Measurements from ENCODE around the gene WDHD1. TPM values are rescaled to one million over a fixed set of nuclear protein-coding genes. Genes with fewer than 3 reads are reported as not detected.

The WDHD1 gene
- total and polyA plus RNA-seq, 8 donors, result 0.29 to 15.6 (median 1.2) TPM; not detected in 1

DNA sequence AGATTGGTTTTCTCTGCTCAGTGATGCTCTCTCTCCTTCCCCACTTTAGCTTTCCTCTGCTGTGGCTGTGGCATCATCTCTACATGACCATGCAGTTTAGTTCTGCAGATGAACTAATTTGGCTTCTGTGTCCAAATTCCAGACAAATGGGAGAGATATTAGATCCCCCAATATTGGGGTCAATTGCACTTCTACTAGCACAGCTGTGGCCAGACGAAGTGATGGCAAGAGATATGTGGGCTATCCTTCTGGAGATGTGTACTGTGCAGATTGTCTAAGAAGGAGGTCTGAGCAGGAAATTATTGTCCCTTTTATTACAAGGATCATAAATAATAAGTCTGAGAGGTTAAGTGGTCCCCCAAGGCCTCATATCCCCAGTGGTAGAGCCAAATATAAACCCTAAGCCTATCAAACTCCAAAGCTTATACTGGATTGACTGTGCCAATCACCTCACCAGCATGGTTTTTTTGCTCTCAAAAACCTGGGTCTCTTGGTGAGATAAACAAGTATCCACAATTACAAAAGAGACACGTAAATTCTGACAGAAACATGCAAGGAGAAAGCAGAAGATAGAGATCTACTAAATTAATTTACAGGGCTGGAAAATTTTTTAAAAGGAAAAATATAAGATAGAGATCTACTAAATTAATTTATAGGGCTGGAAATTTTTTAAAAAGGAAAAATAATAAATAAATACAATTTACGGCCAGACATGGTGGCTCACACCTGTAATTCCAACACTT lies 95.1 kb downstream of the WDHD1 start:
- intact Hi-C loops (cut with DNase I; ENCODE audit: low total_unique reads), result no loop called here
- 94 to 98% (median 97%) methylated on average over 3 of the region's 3 CpGs for WGBS, 5 donors

DNA sequence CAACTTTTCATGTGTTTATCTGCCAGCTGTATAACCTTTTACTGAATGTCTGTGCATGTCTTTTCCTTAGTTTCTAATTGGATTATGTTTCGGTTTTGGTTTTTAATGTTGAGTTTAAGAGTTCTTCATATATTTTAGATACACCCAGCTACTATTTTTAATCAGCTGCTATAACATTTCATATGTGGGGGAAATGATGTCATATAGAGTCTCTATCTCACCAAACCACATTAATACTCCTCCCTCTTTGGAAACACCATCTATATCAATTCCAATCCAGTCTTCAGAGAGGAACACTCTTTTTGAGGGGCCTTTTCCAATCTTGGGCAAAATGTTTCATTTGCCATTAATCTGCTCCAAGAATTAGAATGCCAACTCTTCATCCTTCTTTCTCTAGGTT lies 95.8 kb downstream of the WDHD1 start:
- no peaks in the 10 kb centered on the region for H3K4me1 ChIP-seq
- intact Hi-C loops (cut with DNase I; ENCODE audit: low total_unique reads), result no loop called here
- no peak for DNase-seq
- H3K27ac ChIP-seq, result no peak overlapping the region
- WGBS, 5 donors, result 93 to 100% (median 97%) methylated on average over 1 of the region's 1 CpG
- no peaks in the 10 kb centered on the region for H3K36me3 ChIP-seq
- TF ChIP-seq POLR2A (IDR thresholded peaks at IDR 0.05) (no peak), POLR2AphosphoS5 (IDR thresholded peaks at IDR 0.05) (no peak), EP300 (IDR thresholded peaks at IDR 0.05) (no peak), CTCF (IDR thresholded peaks at IDR 0.05) (no peak)
- no peaks in the 10 kb centered on the region for H3K27me3 ChIP-seq
- no peak overlapping the region for H3K4me3 ChIP-seq
- H3K9me3 ChIP-seq, result no peaks in the 10 kb centered on the region

More for the DNA sequence above, 95.1 kb downstream of the WDHD1 start:
- TF ChIP-seq POLR2A (IDR thresholded peaks at IDR 0.05) (no peak), EP300 (IDR thresholded peaks at IDR 0.05) (no peak), CTCF (IDR thresholded peaks at IDR 0.05) (no peak), POLR2AphosphoS5 (IDR thresholded peaks at IDR 0.05) (no peak)
- Histone ChIP-seq H3K27me3 (no peaks in the 10 kb centered on the region), H3K9me3 (no peaks in the 10 kb centered on the region), H3K36me3 (no peaks in the 10 kb centered on the region), H3K27ac (no peak overlapping the region), H3K4me1 (no peaks in the 10 kb centered on the region), H3K4me3 (no peak overlapping the region)
- DNase-seq, result no peak

DNA sequence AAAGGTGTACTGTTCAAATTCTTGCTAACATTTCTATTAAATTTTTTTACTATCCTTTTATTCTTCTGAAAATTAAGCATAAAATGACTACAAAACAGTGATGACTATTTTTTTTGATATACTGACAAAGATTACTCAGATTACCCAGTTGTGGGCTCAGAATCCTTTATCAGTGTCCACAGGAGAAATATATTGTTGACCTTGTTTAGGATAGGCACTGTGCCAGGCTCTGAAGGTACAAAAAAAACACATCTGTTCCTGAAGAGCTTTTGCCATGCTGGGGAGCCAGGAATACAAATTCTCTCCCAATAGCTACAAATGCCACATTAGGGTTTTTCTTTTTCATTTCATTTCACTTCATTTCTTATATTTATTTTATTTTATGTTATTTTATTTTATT lies 97.3 kb downstream of the WDHD1 start:
- no peaks in the 10 kb centered on the region for H3K4me1 ChIP-seq
- no peak for DNase-seq
- no peaks in the 10 kb centered on the region for H3K9me3 ChIP-seq
- no peak overlapping the region for H3K4me3 ChIP-seq
- intact Hi-C loops (cut with DNase I; ENCODE audit: low total_unique reads), result no loop called here
- no peaks in the 10 kb centered on the region for H3K36me3 ChIP-seq
- no peak for TF ChIP-seq CTCF (IDR thresholded peaks at IDR 0.05)
- TF ChIP-seq POLR2A (IDR thresholded peaks at IDR 0.05), result no peak
- TF ChIP-seq EP300 (IDR thresholded peaks at IDR 0.05), result no peak
- no peak for TF ChIP-seq POLR2AphosphoS5 (IDR thresholded peaks at IDR 0.05)
- H3K27ac ChIP-seq, result no peak overlapping the region
- H3K27me3 ChIP-seq, result no peaks in the 10 kb centered on the region

GRCh38 chr14:54928216-54928615 lies 98.7 kb downstream of the WDHD1 start:
- intact Hi-C loops (cut with DNase I; ENCODE audit: low total_unique reads), result no loop called here
- Histone ChIP-seq H3K4me1 (no peaks in the 10 kb centered on the region), H3K4me3 (no peak overlapping the region)

More at GRCh38 chr14:54928216-54928615, 98.7 kb downstream of the WDHD1 start:
- no peak for DNase-seq
- TF ChIP-seq POLR2A (IDR thresholded peaks at IDR 0.05) (no peak), POLR2AphosphoS5 (IDR thresholded peaks at IDR 0.05) (no peak), CTCF (IDR thresholded peaks at IDR 0.05) (no peak), EP300 (IDR thresholded peaks at IDR 0.05) (no peak)
- no peak overlapping the region for H3K27ac ChIP-seq
- H3K36me3 ChIP-seq, result no peaks in the 10 kb centered on the region
- H3K27me3 ChIP-seq, result no peaks in the 10 kb centered on the region
- no peaks in the 10 kb centered on the region for H3K9me3 ChIP-seq
